Osteoblast (primary cell): ENCODE measurements around the gene POU2F1. TPM values are rescaled to one million over a fixed set of nuclear protein-coding genes. Genes with fewer than 3 reads are reported as not detected.

Source experiments
- DNase-seq: peaks from one replicate; pipeline ENCODE4 v3.0.0; 2011; ENCODE audit warnings: low spot score, mixed read lengths; ENCODE audit not compliant: insufficient read length; ENCODE audit errors: missing footprints
- H2AFZ ChIP-seq: 2 replicates; pipeline ENCODE4 v1.6.0; 2011; ENCODE audit warnings: mild to moderate bottlenecking, low read length
- H3K27ac ChIP-seq: 2 replicates; pipeline ENCODE4 v1.5.1; 2011; ENCODE audit warnings: mild to moderate bottlenecking, low read depth, low read length, moderate library complexity
- H3K27me3 ChIP-seq: 2 replicates; pipeline ENCODE4 v1.6.0; 2012; ENCODE audit warnings: mild to moderate bottlenecking, control low read depth, inconsistent platforms, low read length, moderate library complexity; ENCODE audit not compliant: insufficient read depth
- H3K36me3 ChIP-seq: 2 replicates; pipeline ENCODE4 v1.5.1; 2011; ENCODE audit warnings: mild to moderate bottlenecking, low read length, control low read depth, moderate library complexity; ENCODE audit not compliant: insufficient read depth
- H3K4me1 ChIP-seq: 2 replicates; pipeline ENCODE4 v1.5.1; 2011; ENCODE audit warnings: mild to moderate bottlenecking, low read length, control low read depth, moderate library complexity; ENCODE audit not compliant: insufficient read depth
- H3K4me2 ChIP-seq: 2 replicates; pipeline ENCODE4 v1.6.0; 2011; ENCODE audit warnings: mild to moderate bottlenecking, low read length; ENCODE audit not compliant: insufficient read depth
- H3K4me3 ChIP-seq: fragments of 200-600 bp; sonication (generic); 3 replicates; pipeline ENCODE4 v1.5.1; 2012; ENCODE audit warnings: mild to moderate bottlenecking, low read length, inconsistent platforms; ENCODE audit not compliant: insufficient read depth
- H3K79me2 ChIP-seq: 2 replicates; pipeline ENCODE4 v1.6.0; 2012; ENCODE audit warnings: mild to moderate bottlenecking, low read length, control low read depth, inconsistent platforms; ENCODE audit not compliant: insufficient read depth
- H3K9me3 ChIP-seq: 2 replicates; pipeline ENCODE4 v1.5.1; 2011; ENCODE audit warnings: low read depth, low read length, control low read depth
- H4K20me1 ChIP-seq: 2 replicates; pipeline ENCODE4 v1.6.0; 2012; ENCODE audit warnings: mild to moderate bottlenecking, low read length, control low read depth; ENCODE audit not compliant: insufficient read depth
- total RNA-seq: library from RNA; depleted of rRNA; stranded (reverse); fragments of >200 nt; gene quantifications from 2 replicates; pipeline ENCODE4 v1.2.3, GENCODE V29; 2012
- TF ChIP-seq, protein P1 (sequence below): IDR thresholded peaks from 2 replicates; pipeline ENCODE4 v1.5.1; 2011; ENCODE audit warnings: mild to moderate bottlenecking, low read depth, low read length, moderate library complexity; ENCODE audit errors: extremely low read depth

Gene POU2F1
- total RNA-seq, 1 donor: 11.6 TPM

DNA sequence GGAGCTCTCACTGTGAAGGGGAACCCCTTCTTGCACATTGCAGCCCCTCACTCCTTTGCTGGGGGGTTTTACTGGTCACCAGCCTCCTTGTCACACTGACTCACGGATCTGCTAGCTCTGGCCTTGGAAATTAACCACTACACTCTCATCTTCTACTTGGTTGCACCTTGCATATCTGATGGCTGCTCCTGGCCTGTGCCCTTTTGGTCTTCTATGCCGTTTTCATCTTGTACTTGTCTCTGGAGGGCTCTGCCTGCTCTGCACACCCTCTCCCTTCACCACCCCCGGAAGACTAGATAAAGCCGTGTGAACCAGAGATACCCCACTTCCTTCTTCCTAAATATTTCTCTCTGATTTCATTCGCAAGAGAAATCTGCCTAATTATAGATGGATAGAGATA is 253.1 kb downstream of the POU2F1 start:
- H3K9me3 ChIP-seq: no peaks in the 10 kb centered on the region
- no peak overlapping the region for H2AFZ ChIP-seq
- no peak overlapping the region for H3K4me3 ChIP-seq
- no peaks in the 10 kb centered on the region for H4K20me1 ChIP-seq
- TF ChIP-seq, protein P1, sequence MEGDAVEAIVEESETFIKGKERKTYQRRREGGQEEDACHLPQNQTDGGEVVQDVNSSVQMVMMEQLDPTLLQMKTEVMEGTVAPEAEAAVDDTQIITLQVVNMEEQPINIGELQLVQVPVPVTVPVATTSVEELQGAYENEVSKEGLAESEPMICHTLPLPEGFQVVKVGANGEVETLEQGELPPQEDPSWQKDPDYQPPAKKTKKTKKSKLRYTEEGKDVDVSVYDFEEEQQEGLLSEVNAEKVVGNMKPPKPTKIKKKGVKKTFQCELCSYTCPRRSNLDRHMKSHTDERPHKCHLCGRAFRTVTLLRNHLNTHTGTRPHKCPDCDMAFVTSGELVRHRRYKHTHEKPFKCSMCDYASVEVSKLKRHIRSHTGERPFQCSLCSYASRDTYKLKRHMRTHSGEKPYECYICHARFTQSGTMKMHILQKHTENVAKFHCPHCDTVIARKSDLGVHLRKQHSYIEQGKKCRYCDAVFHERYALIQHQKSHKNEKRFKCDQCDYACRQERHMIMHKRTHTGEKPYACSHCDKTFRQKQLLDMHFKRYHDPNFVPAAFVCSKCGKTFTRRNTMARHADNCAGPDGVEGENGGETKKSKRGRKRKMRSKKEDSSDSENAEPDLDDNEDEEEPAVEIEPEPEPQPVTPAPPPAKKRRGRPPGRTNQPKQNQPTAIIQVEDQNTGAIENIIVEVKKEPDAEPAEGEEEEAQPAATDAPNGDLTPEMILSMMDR: no peak
- H3K27me3 ChIP-seq: no peaks in the 10 kb centered on the region
- no peaks in the 10 kb centered on the region for H3K36me3 ChIP-seq
- H3K4me2 ChIP-seq: no peak overlapping the region
- no peaks in the 10 kb centered on the region for H3K79me2 ChIP-seq
- no peak for DNase-seq
- H3K4me1 ChIP-seq: no peaks in the 10 kb centered on the region
- no peak overlapping the region for H3K27ac ChIP-seq

DNA sequence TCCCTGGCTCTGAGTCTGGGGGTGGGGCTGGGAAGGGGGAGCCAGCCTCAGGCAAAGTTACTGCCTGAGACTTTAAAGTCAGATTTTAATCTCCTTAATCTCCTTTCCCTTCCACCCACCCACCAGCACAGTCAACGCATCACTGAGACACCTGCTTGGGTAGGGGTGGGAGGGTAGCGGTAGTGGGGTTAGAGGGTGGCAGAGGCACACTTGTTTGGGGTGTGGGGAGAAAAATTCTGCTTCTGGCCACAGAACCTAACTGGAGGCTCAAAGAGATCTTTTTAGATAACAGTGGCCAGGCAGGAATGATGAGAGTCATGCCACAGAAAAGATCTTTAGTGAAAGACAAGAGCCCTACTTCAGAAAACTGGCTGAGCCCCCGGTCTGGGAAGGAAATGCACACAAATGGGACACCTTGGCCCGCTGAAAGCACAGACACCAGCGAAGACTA is 253.5 kb downstream of the POU2F1 start:
- Histone ChIP-seq H3K4me2 (no peak overlapping the region), H4K20me1 (no peaks in the 10 kb centered on the region), H3K27me3 (no peaks in the 10 kb centered on the region), H3K36me3 (no peaks in the 10 kb centered on the region), H3K9me3 (no peaks in the 10 kb centered on the region), H3K4me3 (no peak overlapping the region), H3K27ac (no peak overlapping the region), H3K4me1 (no peaks in the 10 kb centered on the region), H2AFZ (no peak overlapping the region), H3K79me2 (no peaks in the 10 kb centered on the region)
- TF ChIP-seq, protein P1: no peak
- DNase-seq: no peak

DNA sequence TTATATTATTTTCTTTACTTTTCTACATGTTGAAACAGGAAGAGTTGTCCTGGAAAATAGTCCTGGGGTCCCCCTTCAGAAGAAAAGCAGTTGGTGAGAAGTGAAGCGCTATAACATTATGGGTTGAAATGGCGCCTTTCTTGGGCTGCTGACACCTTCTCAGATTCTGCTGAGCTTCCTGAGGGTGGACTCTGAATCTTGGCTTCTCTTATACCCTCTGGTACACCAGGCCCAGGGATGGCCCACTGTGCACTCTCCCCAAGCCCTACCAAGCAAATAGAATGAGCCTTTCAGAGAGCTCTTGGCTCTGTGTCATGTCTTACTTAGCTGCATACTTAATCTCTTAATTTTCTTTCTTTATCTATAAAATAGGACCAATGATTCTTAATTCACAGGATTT is 255.4 kb downstream of the POU2F1 start:
- H3K4me3 ChIP-seq: no peak overlapping the region
- no peak for DNase-seq
- no peaks in the 10 kb centered on the region for H3K27me3 ChIP-seq

More for the DNA sequence above, 255.4 kb downstream of the POU2F1 start:
- TF ChIP-seq, protein P1: no peak
- H2AFZ ChIP-seq: no peak overlapping the region
- no peak overlapping the region for H3K27ac ChIP-seq
- no peaks in the 10 kb centered on the region for H3K79me2 ChIP-seq
- H4K20me1 ChIP-seq: no peaks in the 10 kb centered on the region
- H3K36me3 ChIP-seq: no peaks in the 10 kb centered on the region
- H3K4me1 ChIP-seq: no peaks in the 10 kb centered on the region
- no peak overlapping the region for H3K4me2 ChIP-seq
- H3K9me3 ChIP-seq: no peaks in the 10 kb centered on the region

Other genes starting within 250 kb of the POU2F1 start
- under 0.01 and 0.36 TPM in 2 replicates for gene ILDR2, start 245.3 kb upstream of the POU2F1 start, total RNA-seq
- gene MAEL, start 231.6 kb upstream of the POU2F1 start, total RNA-seq: not detected in 2 replicates
- gene GPA33, start 130.5 kb upstream of the POU2F1 start, total RNA-seq: not detected in 2 replicates
- gene STYXL2, start 126.8 kb upstream of the POU2F1 start, total RNA-seq: not detected in 2 replicates